ENCODE data around the gene CDH20.

- TF ChIP-seq EZH2 (IDR thresholded peaks at IDR 0.05) (no peak), POLR2AphosphoS5 (IDR thresholded peaks at IDR 0.05; ENCODE audit: borderline replicate concordance, low read depth, low read length) (no peak), FOXP2 (optimal IDR thresholded peaks at IDR 0.05; ENCODE audit: control extremely low read depth, extremely low read length, insufficient read depth) (no peak)
Measured at GRCh38 chr18:61553045-61553659, 219.9 kb downstream of the CDH20 start.

Data from SK-N-MC (cell line).